ENCODE results near the gene FHIT.

The FHIT gene

GRCh38 chr3:60729056-60729455 is 522.2 kb downstream of the FHIT start:
- in situ Hi-C loops (cut with MboI; ENCODE audit: low sequenced_read_pairs, unreplicated experiment) = no loop called here
- no peak for TF ChIP-seq CTCF (IDR thresholded peaks at IDR 0.05; ENCODE audit: borderline replicate concordance, control extremely low read depth, extremely low read depth, insufficient read depth, missing control alignments)
- DNase-seq (ENCODE audit: low spot score) = no peak

- in situ Hi-C loops (cut with MboI; ENCODE audit: low sequenced_read_pairs, unreplicated experiment) = no loop called here
- no peak for TF ChIP-seq CTCF (IDR thresholded peaks at IDR 0.05; ENCODE audit: borderline replicate concordance, control extremely low read depth, extremely low read depth, insufficient read depth, missing control alignments)
Measured at GRCh38 chr3:60728006-60728405, 523.2 kb downstream of the FHIT start.

GRCh38 chr3:60720736-60721135 is 530.5 kb downstream of the FHIT start:
- no peak for DNase-seq (ENCODE audit: low spot score)
- in situ Hi-C loops (cut with MboI; ENCODE audit: low sequenced_read_pairs, unreplicated experiment) = no loop called here
- TF ChIP-seq CTCF (IDR thresholded peaks at IDR 0.05; ENCODE audit: borderline replicate concordance, control extremely low read depth, extremely low read depth, insufficient read depth, missing control alignments) = no peak

More at GRCh38 chr3:60728006-60728405, 523.2 kb downstream of the FHIT start:
- no peak for DNase-seq (ENCODE audit: low spot score)

GRCh38 chr3:60716573-60716972 is 534.7 kb downstream of the FHIT start:
- in situ Hi-C loops (cut with MboI; ENCODE audit: low sequenced_read_pairs, unreplicated experiment) = no loop called here
- no peak for DNase-seq (ENCODE audit: low spot score)
- no peak for TF ChIP-seq CTCF (IDR thresholded peaks at IDR 0.05; ENCODE audit: borderline replicate concordance, control extremely low read depth, extremely low read depth, insufficient read depth, missing control alignments)

- DNase-seq (ENCODE audit: low spot score) = no peak
- in situ Hi-C loops (cut with MboI; ENCODE audit: low sequenced_read_pairs, unreplicated experiment) = no loop called here
- TF ChIP-seq CTCF (IDR thresholded peaks at IDR 0.05; ENCODE audit: borderline replicate concordance, control extremely low read depth, extremely low read depth, insufficient read depth, missing control alignments) = no peak
Measured at GRCh38 chr3:60708191-60708975, 542.9 kb downstream of the FHIT start.

- no peak for DNase-seq (ENCODE audit: low spot score)
- no peak for TF ChIP-seq CTCF (IDR thresholded peaks at IDR 0.05; ENCODE audit: borderline replicate concordance, control extremely low read depth, extremely low read depth, insufficient read depth, missing control alignments)
- in situ Hi-C loops (cut with MboI; ENCODE audit: low sequenced_read_pairs, unreplicated experiment) = no loop called here
Measured at GRCh38 chr3:60707452-60708020, 543.7 kb downstream of the FHIT start.
